ENCODE data around the gene FAM107B.

FAM107B gene

GRCh38 chr10:14468726-14469125 is 306.0 kb downstream of the FAM107B start:
- H3K27me3 ChIP-seq (ENCODE audit: control insufficient read depth, insufficient read depth, low read length), result no peaks in the 10 kb centered on the region
- no peak overlapping the region for H3K9ac ChIP-seq (ENCODE audit: low read length)
- H3K9me3 ChIP-seq (ENCODE audit: control insufficient read depth, insufficient read depth, low read depth, low read length), result peaks cover 6% of the 10 kb centered on the region
- no peak overlapping the region for H3K27ac ChIP-seq (ENCODE audit: low read depth, low read length)
- H3K4me1 ChIP-seq (ENCODE audit: control insufficient read depth, insufficient read depth, low read length), result no peaks in the 10 kb centered on the region
- H3K4me3 ChIP-seq (ENCODE audit: low read depth, low read length), result no peak overlapping the region
- no peaks in the 10 kb centered on the region for H3K36me3 ChIP-seq (ENCODE audit: control insufficient read depth, insufficient read depth, low read length)
